Measurements from ENCODE around the gene SCN2A. TPM values are rescaled to one million over a fixed set of nuclear protein-coding genes. Genes with fewer than 3 reads are reported as not detected.

Gene SCN2A
- total and polyA plus RNA-seq, 2 donors (not counting 3 experiments of a cell fraction or from before 2014, with no cell fraction given), result not detected

DNA sequence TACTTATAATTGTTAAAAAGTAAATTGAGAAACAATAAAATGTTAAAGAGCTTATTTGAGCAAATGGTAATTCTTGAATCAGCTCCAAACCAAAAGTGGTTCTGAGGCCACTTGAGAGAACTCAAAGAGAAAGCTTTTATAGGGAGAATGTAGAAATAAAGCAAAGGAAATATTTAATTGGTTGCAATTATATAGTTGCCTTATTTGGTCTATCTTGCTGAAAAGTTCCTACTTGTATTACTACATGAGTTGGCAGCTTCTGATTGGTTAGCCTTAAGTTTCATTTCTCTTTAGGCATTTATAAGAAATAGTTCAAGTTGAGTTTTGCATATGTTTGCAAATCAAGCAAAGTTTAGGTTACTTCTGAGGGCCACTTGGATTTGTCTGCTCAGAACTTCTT lies 38.1 kb downstream of the SCN2A start:
- Histone ChIP-seq H3K4me2 (ENCODE audit: insufficient read depth, low read length) (no peak overlapping the region), H2AFZ (ENCODE audit: low read depth, low read length) (no peak overlapping the region), H3K9me1 (replicated peaks; ENCODE audit: control insufficient read depth, extremely low read depth, insufficient read depth, low read length) (no peaks in the 10 kb centered on the region), H3K4me1 (ENCODE audit: control insufficient read depth, extremely low read depth, insufficient read depth, low read length) (no peaks in the 10 kb centered on the region), H3K27ac (ENCODE audit: insufficient read depth, low read depth, low read length) (no peak overlapping the region), H3K36me3 (ENCODE audit: control insufficient read depth in 2 of 2, extremely low read depth in 1 of 2, insufficient read depth in 2 of 2, low read length in 2 of 2) (no peaks in the 10 kb centered on the region), H3K79me2 (ENCODE audit: control insufficient read depth, insufficient read depth, low read length) (no peaks in the 10 kb centered on the region), H3K27me3 (ENCODE audit: control insufficient read depth in 2 of 2, insufficient read depth in 2 of 2, low read length in 2 of 2) (no peaks in the 10 kb centered on the region), H3K9ac (replicated peaks; ENCODE audit: extremely low read depth, insufficient read depth, low read length) (no peak overlapping the region), H4K20me1 (replicated peaks; ENCODE audit: control insufficient read depth, extremely low read depth, insufficient read depth, low read length) (no peaks in the 10 kb centered on the region), H3K4me3 (replicated peaks in 1 of 3; ENCODE audit: insufficient read depth in 1 of 3, low read depth in 1 of 3, low read length in 3 of 3) (no peak overlapping the region), H3K9me3 (replicated peaks; ENCODE audit: control insufficient read depth, insufficient read depth, low read length) (no peaks in the 10 kb centered on the region)
- TF ChIP-seq, protein P1, sequence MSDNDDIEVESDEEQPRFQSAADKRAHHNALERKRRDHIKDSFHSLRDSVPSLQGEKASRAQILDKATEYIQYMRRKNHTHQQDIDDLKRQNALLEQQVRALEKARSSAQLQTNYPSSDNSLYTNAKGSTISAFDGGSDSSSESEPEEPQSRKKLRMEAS (IDR thresholded peaks at IDR 0.05; ENCODE audit: insufficient read depth, insufficient read length), result no peak
- dilution Hi-C loops (cut with MboI; ENCODE audit: extremely low pct_ligation_motif_present, low sequenced_read_pairs) (no loop called here), intact Hi-C loops (cut with micrococcal nuclease) (no loop called here)
- POLR2A ChIA-PET, result no interaction called here
- FAIRE-seq (no peak), DNase-seq (ENCODE audit: low read depth, low spot score) (no peak)
- BruUV-seq (replicated peaks), result no TSS peak
- CTCF ChIA-PET, result no interaction called here

- CTCF ChIA-PET, result no interaction called here
Observed at GRCh38 chr2:165277860-165278656, 38.8 kb downstream of the SCN2A start.

More at GRCh38 chr2:165277860-165278656, 38.8 kb downstream of the SCN2A start:
- H4K20me1 ChIP-seq (replicated peaks; ENCODE audit: control insufficient read depth, extremely low read depth, insufficient read depth, low read length), result no peaks in the 10 kb centered on the region
- H3K4me1 ChIP-seq (ENCODE audit: control insufficient read depth, extremely low read depth, insufficient read depth, low read length), result no peaks in the 10 kb centered on the region
- dilution Hi-C loops (cut with MboI; ENCODE audit: extremely low pct_ligation_motif_present, low sequenced_read_pairs), result no loop called here
- POLR2A ChIA-PET, result no interaction called here
- TF ChIP-seq JUN (IDR thresholded peaks at IDR 0.05; ENCODE audit: borderline replicate concordance, insufficient read depth, insufficient read length, low read depth) (no peak), EZH2 (IDR thresholded peaks at IDR 0.05; ENCODE audit: borderline replicate concordance, low read depth, low read length, severe bottlenecking) (no peak), FOS (IDR thresholded peaks at IDR 0.05; ENCODE audit: borderline replicate concordance, insufficient read depth, low read length) (no peak), POLR2A (IDR thresholded peaks at IDR 0.05; ENCODE audit: low read depth, low read length) (no peak), MYC (IDR thresholded peaks at IDR 0.05; ENCODE audit: low read depth, low read length) (no peak), GATA2 (IDR thresholded peaks at IDR 0.05; ENCODE audit: insufficient read depth, insufficient read length, low read depth, low read length) (no peak), POLR2AphosphoS5 (IDR thresholded peaks at IDR 0.05; ENCODE audit: insufficient read depth, low read depth, low read length) (no peak)
- TF ChIP-seq, protein P1 (IDR thresholded peaks at IDR 0.05; ENCODE audit: insufficient read depth, insufficient read length), result no peak
- TF ChIP-seq, protein P2, sequence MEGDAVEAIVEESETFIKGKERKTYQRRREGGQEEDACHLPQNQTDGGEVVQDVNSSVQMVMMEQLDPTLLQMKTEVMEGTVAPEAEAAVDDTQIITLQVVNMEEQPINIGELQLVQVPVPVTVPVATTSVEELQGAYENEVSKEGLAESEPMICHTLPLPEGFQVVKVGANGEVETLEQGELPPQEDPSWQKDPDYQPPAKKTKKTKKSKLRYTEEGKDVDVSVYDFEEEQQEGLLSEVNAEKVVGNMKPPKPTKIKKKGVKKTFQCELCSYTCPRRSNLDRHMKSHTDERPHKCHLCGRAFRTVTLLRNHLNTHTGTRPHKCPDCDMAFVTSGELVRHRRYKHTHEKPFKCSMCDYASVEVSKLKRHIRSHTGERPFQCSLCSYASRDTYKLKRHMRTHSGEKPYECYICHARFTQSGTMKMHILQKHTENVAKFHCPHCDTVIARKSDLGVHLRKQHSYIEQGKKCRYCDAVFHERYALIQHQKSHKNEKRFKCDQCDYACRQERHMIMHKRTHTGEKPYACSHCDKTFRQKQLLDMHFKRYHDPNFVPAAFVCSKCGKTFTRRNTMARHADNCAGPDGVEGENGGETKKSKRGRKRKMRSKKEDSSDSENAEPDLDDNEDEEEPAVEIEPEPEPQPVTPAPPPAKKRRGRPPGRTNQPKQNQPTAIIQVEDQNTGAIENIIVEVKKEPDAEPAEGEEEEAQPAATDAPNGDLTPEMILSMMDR (IDR thresholded peaks at IDR 0.05; ENCODE audit: extremely low read depth in 1 of 2, insufficient read depth in 1 of 2, low read depth in 1 of 2, low read length in 2 of 2), result no peak
- H3K36me3 ChIP-seq (ENCODE audit: control insufficient read depth in 2 of 2, extremely low read depth in 1 of 2, insufficient read depth in 2 of 2, low read length in 2 of 2), result no peaks in the 10 kb centered on the region
- H3K9me3 ChIP-seq (replicated peaks; ENCODE audit: control insufficient read depth, insufficient read depth, low read length), result no peaks in the 10 kb centered on the region
- H3K9ac ChIP-seq (replicated peaks; ENCODE audit: extremely low read depth, insufficient read depth, low read length), result no peak overlapping the region
- intact Hi-C loops (cut with micrococcal nuclease), result no loop called here
- no peak overlapping the region for H3K27ac ChIP-seq (ENCODE audit: insufficient read depth, low read depth, low read length)
- DNase-seq (ENCODE audit: low read depth, low spot score), result no peak
- H3K9me1 ChIP-seq (replicated peaks; ENCODE audit: control insufficient read depth, extremely low read depth, insufficient read depth, low read length), result no peaks in the 10 kb centered on the region
- H2AFZ ChIP-seq (ENCODE audit: low read depth, low read length), result no peak overlapping the region
- no peaks in the 10 kb centered on the region for H3K27me3 ChIP-seq (ENCODE audit: control insufficient read depth in 2 of 2, insufficient read depth in 2 of 2, low read length in 2 of 2)
- no TSS peak for BruUV-seq (replicated peaks)
- H3K4me2 ChIP-seq (ENCODE audit: insufficient read depth, low read length), result no peak overlapping the region
- no peaks in the 10 kb centered on the region for H3K79me2 ChIP-seq (ENCODE audit: control insufficient read depth, insufficient read depth, low read length)
- no peak overlapping the region for H3K4me3 ChIP-seq (replicated peaks in 1 of 3; ENCODE audit: insufficient read depth in 1 of 3, low read depth in 1 of 3, low read length in 3 of 3)
- no peak for FAIRE-seq
